GM12865 (cell line): ENCODE results near the gene NPHP4.

ENCODE experiments used
- DNase-seq: peaks from one replicate; pipeline ENCODE4 v3.0.0; 2010; ENCODE audit warnings: low read depth
- H3K4me3 ChIP-seq: 2 replicates; pipeline ENCODE4 v1.5.1; 2011; ENCODE audit warnings: mild to moderate bottlenecking, low read depth, low read length, control low read depth
- CTCF ChIP-seq: IDR thresholded peaks from 2 replicates; pipeline ENCODE4 v1.5.1; 2011; ENCODE audit warnings: low read length, control low read depth, low read depth, inconsistent platforms; ENCODE audit not compliant: insufficient read depth; ENCODE audit errors: missing control alignments

Gene NPHP4

DNA sequence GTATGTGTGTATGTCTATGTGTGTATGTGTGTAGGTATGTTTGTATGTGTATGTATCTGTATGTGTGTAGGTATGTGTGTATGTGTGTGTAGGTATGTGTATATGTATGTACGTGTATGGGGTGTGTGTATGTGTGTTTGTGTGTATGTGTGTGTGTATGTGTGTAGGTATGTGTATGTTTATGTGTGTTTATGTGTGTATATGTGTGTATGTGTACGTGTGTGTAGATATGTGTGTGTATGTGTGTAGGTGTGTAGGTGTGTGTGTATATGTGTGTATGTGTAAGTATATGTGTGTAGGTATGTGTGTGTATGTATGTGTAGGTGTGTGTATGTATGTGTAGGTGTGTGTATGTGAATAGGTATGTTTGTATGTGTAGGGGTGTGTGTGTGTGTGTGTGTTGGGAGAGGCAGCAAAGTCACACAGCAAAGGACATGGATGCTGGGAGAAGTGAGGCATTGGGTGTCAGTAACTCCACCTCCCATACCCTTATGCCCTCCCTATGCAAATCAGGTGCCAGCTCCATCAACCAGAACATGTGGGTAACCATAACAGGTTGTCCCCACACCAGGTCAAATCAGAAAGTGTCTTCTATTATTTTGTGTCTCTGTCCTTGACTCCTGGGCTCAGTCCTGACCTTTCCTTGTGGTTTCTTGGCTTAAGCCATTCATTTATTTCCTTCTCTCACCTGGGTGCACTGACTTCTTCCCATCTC, 38.5 kb upstream of the NPHP4 start:
- no peak overlapping the region for H3K4me3 ChIP-seq
- peak; percentile 26 for DNase-seq
- TF ChIP-seq CTCF: no peak

DNA sequence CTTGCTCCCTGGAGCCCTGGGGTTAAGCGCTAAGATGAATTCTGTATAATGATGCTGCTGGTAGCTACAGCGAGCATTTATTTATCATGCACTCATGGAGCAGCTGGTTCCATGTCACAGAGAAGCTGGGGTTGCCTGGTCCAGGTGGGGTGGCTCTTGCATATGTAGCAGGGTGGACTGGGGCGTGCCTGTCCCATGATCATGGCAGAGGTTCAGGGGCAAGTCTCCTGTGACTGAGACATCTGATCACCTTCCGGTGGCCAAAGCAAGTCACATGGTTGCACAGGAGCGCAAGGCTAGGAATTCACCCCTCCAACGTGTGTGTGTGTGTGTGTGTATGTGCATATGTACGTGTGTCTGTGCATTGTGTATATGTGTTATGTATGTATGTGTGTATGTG, 37.9 kb upstream of the NPHP4 start:
- no peak for DNase-seq
- H3K4me3 ChIP-seq: no peak overlapping the region
- TF ChIP-seq CTCF: no peak

GRCh38 chr1:6029351-6029750, 37.1 kb upstream of the NPHP4 start:
- no peak overlapping the region for H3K4me3 ChIP-seq
- TF ChIP-seq CTCF: no peak
- no peak for DNase-seq

- TF ChIP-seq CTCF: no peak
- peak; percentile 75 for DNase-seq
- peak overlapping the region; percentile 89 for H3K4me3 ChIP-seq
Measured at GRCh38 chr1:6028042-6028850, 36.0 kb upstream of the NPHP4 start.

- peak overlapping the region; percentile 89 for H3K4me3 ChIP-seq
- TF ChIP-seq CTCF: no peak
- peak; percentile 37 for DNase-seq
Measured at GRCh38 chr1:6027591-6027990, 35.4 kb upstream of the NPHP4 start.

GRCh38 chr1:6026095-6026809, 34.0 kb upstream of the NPHP4 start:
- TF ChIP-seq CTCF: no peak
- DNase-seq: peak; percentile 96
- peak overlapping the region; percentile 89 for H3K4me3 ChIP-seq
